Measurements from ENCODE around the gene DNHD1. TPM values are rescaled to one million over a fixed set of nuclear protein-coding genes. Genes with fewer than 3 reads are reported as not detected.

The DNHD1 gene
- total and polyA plus RNA-seq, 2 experiments from 2014 or later, result 3.6 to 9.6 TPM

GRCh38 chr11:6476571-6476970, 20.5 kb upstream of the DNHD1 start:
- no peaks in the 10 kb centered on the region; the same call in 2 of the 3 replicates for H3K9me3 Mint-ChIP-seq
- no peak overlapping the region; the same call in 1 of the 2 replicates for H3K27ac ChIP-seq (ENCODE audit: low read depth)
- H3K4me2 ChIP-seq, result no peak overlapping the region
- H3K27me3 Mint-ChIP-seq (ENCODE audit: insufficient read depth, low read depth, poor library complexity), result peaks cover 18% of the 10 kb centered on the region
- H3K27me3 ChIP-seq (ENCODE audit: insufficient read depth), result no peaks in the 10 kb centered on the region
- TF ChIP-seq, protein P1, sequence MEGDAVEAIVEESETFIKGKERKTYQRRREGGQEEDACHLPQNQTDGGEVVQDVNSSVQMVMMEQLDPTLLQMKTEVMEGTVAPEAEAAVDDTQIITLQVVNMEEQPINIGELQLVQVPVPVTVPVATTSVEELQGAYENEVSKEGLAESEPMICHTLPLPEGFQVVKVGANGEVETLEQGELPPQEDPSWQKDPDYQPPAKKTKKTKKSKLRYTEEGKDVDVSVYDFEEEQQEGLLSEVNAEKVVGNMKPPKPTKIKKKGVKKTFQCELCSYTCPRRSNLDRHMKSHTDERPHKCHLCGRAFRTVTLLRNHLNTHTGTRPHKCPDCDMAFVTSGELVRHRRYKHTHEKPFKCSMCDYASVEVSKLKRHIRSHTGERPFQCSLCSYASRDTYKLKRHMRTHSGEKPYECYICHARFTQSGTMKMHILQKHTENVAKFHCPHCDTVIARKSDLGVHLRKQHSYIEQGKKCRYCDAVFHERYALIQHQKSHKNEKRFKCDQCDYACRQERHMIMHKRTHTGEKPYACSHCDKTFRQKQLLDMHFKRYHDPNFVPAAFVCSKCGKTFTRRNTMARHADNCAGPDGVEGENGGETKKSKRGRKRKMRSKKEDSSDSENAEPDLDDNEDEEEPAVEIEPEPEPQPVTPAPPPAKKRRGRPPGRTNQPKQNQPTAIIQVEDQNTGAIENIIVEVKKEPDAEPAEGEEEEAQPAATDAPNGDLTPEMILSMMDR (conservative IDR thresholded peaks at IDR 0.05; ENCODE audit: low read depth in 2 of 2), result no peak
- TF ChIP-seq JUNB (IDR thresholded peaks at IDR 0.05; ENCODE audit: unreplicated experiment) (no peak), ZNF114 (CRISPR knock-in tag; IDR thresholded peaks at IDR 0.05) (no peak), NANOG (IDR thresholded peaks at IDR 0.05; ENCODE audit: borderline replicate concordance) (no peak), EZH2phosphoT487 (IDR thresholded peaks at IDR 0.05; ENCODE audit: unreplicated experiment) (no peak), CREB1 (CRISPR knock-in tag; IDR thresholded peaks at IDR 0.05; ENCODE audit: low read depth) (no peak), POLR2AphosphoS5 (IDR thresholded peaks at IDR 0.05; ENCODE audit: low read depth) (no peak), STAT1 (IDR thresholded peaks at IDR 0.05; ENCODE audit: unreplicated experiment) (no peak), ZNF331 (CRISPR knock-in tag; IDR thresholded peaks at IDR 0.05; ENCODE audit: low read depth) (no peak), EZH2 (IDR thresholded peaks at IDR 0.05; ENCODE audit: low read depth, unreplicated experiment) (no peak), ZNF462 (CRISPR knock-in tag; IDR thresholded peaks at IDR 0.05) (no peak)
- TF ChIP-seq, protein P2, sequence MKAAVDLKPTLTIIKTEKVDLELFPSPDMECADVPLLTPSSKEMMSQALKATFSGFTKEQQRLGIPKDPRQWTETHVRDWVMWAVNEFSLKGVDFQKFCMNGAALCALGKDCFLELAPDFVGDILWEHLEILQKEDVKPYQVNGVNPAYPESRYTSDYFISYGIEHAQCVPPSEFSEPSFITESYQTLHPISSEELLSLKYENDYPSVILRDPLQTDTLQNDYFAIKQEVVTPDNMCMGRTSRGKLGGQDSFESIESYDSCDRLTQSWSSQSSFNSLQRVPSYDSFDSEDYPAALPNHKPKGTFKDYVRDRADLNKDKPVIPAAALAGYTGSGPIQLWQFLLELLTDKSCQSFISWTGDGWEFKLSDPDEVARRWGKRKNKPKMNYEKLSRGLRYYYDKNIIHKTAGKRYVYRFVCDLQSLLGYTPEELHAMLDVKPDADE (IDR thresholded peaks at IDR 0.05), result no peak
- TF ChIP-seq, protein P3, sequence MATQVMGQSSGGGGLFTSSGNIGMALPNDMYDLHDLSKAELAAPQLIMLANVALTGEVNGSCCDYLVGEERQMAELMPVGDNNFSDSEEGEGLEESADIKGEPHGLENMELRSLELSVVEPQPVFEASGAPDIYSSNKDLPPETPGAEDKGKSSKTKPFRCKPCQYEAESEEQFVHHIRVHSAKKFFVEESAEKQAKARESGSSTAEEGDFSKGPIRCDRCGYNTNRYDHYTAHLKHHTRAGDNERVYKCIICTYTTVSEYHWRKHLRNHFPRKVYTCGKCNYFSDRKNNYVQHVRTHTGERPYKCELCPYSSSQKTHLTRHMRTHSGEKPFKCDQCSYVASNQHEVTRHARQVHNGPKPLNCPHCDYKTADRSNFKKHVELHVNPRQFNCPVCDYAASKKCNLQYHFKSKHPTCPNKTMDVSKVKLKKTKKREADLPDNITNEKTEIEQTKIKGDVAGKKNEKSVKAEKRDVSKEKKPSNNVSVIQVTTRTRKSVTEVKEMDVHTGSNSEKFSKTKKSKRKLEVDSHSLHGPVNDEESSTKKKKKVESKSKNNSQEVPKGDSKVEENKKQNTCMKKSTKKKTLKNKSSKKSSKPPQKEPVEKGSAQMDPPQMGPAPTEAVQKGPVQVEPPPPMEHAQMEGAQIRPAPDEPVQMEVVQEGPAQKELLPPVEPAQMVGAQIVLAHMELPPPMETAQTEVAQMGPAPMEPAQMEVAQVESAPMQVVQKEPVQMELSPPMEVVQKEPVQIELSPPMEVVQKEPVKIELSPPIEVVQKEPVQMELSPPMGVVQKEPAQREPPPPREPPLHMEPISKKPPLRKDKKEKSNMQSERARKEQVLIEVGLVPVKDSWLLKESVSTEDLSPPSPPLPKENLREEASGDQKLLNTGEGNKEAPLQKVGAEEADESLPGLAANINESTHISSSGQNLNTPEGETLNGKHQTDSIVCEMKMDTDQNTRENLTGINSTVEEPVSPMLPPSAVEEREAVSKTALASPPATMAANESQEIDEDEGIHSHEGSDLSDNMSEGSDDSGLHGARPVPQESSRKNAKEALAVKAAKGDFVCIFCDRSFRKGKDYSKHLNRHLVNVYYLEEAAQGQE (IDR thresholded peaks at IDR 0.05; ENCODE audit: unreplicated experiment), result no peak
- no peak overlapping the region for H2AFZ ChIP-seq
- 0 out of 2 replicates have a peak, but pooled peaks cover 15% of the 10 kb centered on the region for H3F3A ChIP-seq (replicated peaks; ENCODE audit: low read depth)
- peaks cover 4% of the 10 kb centered on the region for H4K20me1 ChIP-seq (replicated peaks; ENCODE audit: insufficient read depth)
- H3K4me3 Mint-ChIP-seq, result no peak overlapping the region; the same call in 2 of the 3 replicates
- H3K36me3 Mint-ChIP-seq (ENCODE audit: low read depth), result peaks cover 36% of the 10 kb centered on the region
- peaks cover 4% of the 10 kb centered on the region; the same call in 1 of the 2 replicates for H3K36me3 ChIP-seq (ENCODE audit: insufficient read depth)
- no peak overlapping the region for H3K27ac Mint-ChIP-seq
- H3K4me1 ChIP-seq (ENCODE audit: insufficient read depth), result peaks cover 22% of the 10 kb centered on the region
- H3K4me1 Mint-ChIP-seq, result peaks cover 40% of the 10 kb centered on the region
- H3K4me3 ChIP-seq, result no peak overlapping the region
- DNase-seq (ENCODE audit: low spot score), result peak; percentile 33
- no peaks in the 10 kb centered on the region for H3K9me2 ChIP-seq (ENCODE audit: insufficient read depth)
- ATAC-seq, result no peak
- peaks cover 19% of the 10 kb centered on the region for H3K79me2 ChIP-seq (replicated peaks; ENCODE audit: insufficient read depth)
